NB4 (cell line): Measurements from ENCODE around the gene CFAP100.

Source experiments
- CTCF ChIP-seq: IDR thresholded peaks from one replicate; pipeline ENCODE4 v1.5.1; 2012; ENCODE audit warnings: low read depth, low read length
- MAX ChIP-seq: IDR thresholded peaks from 2 replicates; pipeline ENCODE4 v1.6.1; 2011; ENCODE audit warnings: low read depth, low read length
- MYC ChIP-seq: IDR thresholded peaks from 2 replicates; pipeline ENCODE4 v1.6.1; 2011; ENCODE audit warnings: low read depth, low read length
- POLR2A ChIP-seq: IDR thresholded peaks from 2 replicates; pipeline ENCODE4 v1.6.1; 2011; ENCODE audit warnings: mild to moderate bottlenecking; ENCODE audit not compliant: insufficient read length; ENCODE audit errors: extremely low read depth

GRCh38 chr3:126445506-126445905, 50.8 kb downstream of the CFAP100 start:
- no peak for TF ChIP-seq CTCF
- no peak for TF ChIP-seq POLR2A
- no peak for TF ChIP-seq MYC
- no peak for TF ChIP-seq MAX
